K562 (cell line): ENCODE measurements around the gene UNC50. TPM values are rescaled to one million over a fixed set of nuclear protein-coding genes. Genes with fewer than 3 reads are reported as not detected.

ENCODE experiments used
- ATAC-seq: fragments of 200-7000 bp; cut with Tn5 transposase; 3 replicates; pipeline ENCODE4 v1.9.1; 2020; ENCODE audit warnings: moderate library complexity
- BruUV-seq: library from RNA; stranded (reverse); fragments of 400-500 nt; replicated peaks from 2 replicates; lab custom pipeline; 2021; lab: Mats Ljungman, UMichigan
- CTCF ChIA-PET: fragments of 300-600 bp; formaldehyde crosslinking; extraction: SDS; loops from one replicate; lab custom pipeline; 2021; ENCODE audit warnings: low intra/inter-chr PET ratio; lab: Yijun Ruan, JAX
- POLR2A ChIA-PET: fragments of 300-600, 350-650 bp; sonication (Branson Sonifier 250); formaldehyde crosslinking; extraction: SDS; loops from one replicate; lab custom pipeline; 2021; ENCODE audit warnings: antibody characterized with exemption, inconsistent platforms; lab: Yijun Ruan, JAX
- DNase-seq, 4 experiments: peaks; one replicate each; pipeline versions ENCODE4 v3.0.0 to v3.0.0-alpha.2; 2011 to 2018; ENCODE audit warnings: low spot score in 3 of 4, mixed read lengths in 3 of 4; ENCODE audit errors: extremely low read depth in 1 of 4
- FAIRE-seq: peaks from 2 replicates; lab custom pipeline; 2011; peaks lifted over from hg19 to GRCh38; lab: Jason Lieb, UNC
- H2AFZ ChIP-seq: 2 replicates; pipeline ENCODE4 v1.6.0; 2011; ENCODE audit warnings: low read depth, low read length, control low read depth, inconsistent platforms
- H3K27ac ChIP-seq: fragments of 200-600 bp; 3 replicates; pipeline ENCODE4 v1.8.0; 2011; ENCODE audit warnings: low read depth, mild to moderate bottlenecking, control low read depth, inconsistent platforms, low read length, moderate library complexity, mixed read lengths; ENCODE audit errors: extremely low read depth
- H3K27me3 ChIP-seq, 2 experiments: fragments of 300-600 bp in 1 of 2; 2 replicates in 1 of 2; 3 replicates in 1 of 2; pipeline versions ENCODE4 v1.6.0 to v1.8.0; 2011; ENCODE audit warnings: inconsistent platforms in 2 of 2, low read length in 2 of 2, mild to moderate bottlenecking in 1 of 2, mixed read lengths in 1 of 2, moderate library complexity in 1 of 2; ENCODE audit not compliant: control insufficient read depth in 2 of 2, insufficient read depth in 2 of 2
- H3K36me3 ChIP-seq: fragments of 300-600 bp; 3 replicates; pipeline ENCODE4 v1.8.0; 2011; ENCODE audit warnings: mild to moderate bottlenecking, low read length, inconsistent platforms; ENCODE audit not compliant: control insufficient read depth, insufficient read depth
- H3K4me1 ChIP-seq, 2 experiments: fragments of 200-600 bp in 1 of 2; replicated peaks in 1 of 2; 2 replicates in 1 of 2; 3 replicates in 1 of 2; pipeline versions ENCODE4 v1.5.1 to v1.8.0; 2011; ENCODE audit warnings: inconsistent platforms in 2 of 2, low read length in 2 of 2, mild to moderate bottlenecking in 1 of 2, mixed read lengths in 1 of 2, moderate library complexity in 1 of 2; ENCODE audit not compliant: control insufficient read depth in 2 of 2, insufficient read depth in 2 of 2
- H3K4me2 ChIP-seq: 2 replicates; pipeline ENCODE4 v1.6.1; 2011; ENCODE audit warnings: low read length, control low read depth, inconsistent platforms, mixed read lengths; ENCODE audit not compliant: insufficient read depth
- H3K4me3 ChIP-seq: fragments of 200-600 bp; sonication (generic), shearing (Covaris generic); 2 replicates; pipeline ENCODE4 v1.5.1; 2016; ENCODE audit warnings: control low read depth, inconsistent platforms
- H3K79me2 ChIP-seq: fragments of 200-600 bp; 3 replicates; pipeline ENCODE4 v1.8.0; 2011; ENCODE audit warnings: low read length, inconsistent platforms; ENCODE audit not compliant: control insufficient read depth, insufficient read depth
- H3K9ac ChIP-seq, 2 experiments: 2 replicates each; pipeline versions ENCODE4 v1.6.0 to v1.6.1; 2011; ENCODE audit warnings: low read depth in 2 of 2, low read length in 2 of 2, control low read depth in 1 of 2, inconsistent platforms in 1 of 2, mild to moderate bottlenecking in 1 of 2, mixed read lengths in 1 of 2; ENCODE audit not compliant: insufficient read depth in 1 of 2
- H3K9me1 ChIP-seq: one replicate; pipeline ENCODE4 v1.6.0; 2011; ENCODE audit warnings: inconsistent platforms, mild to moderate bottlenecking, low read length, moderate library complexity; ENCODE audit not compliant: control insufficient read depth, insufficient read depth
- H3K9me3 ChIP-seq: replicated peaks from 2 replicates; pipeline ENCODE4 v1.5.1; 2011; ENCODE audit warnings: low read depth, low read length, inconsistent platforms; ENCODE audit not compliant: control insufficient read depth, insufficient read depth
- H4K20me1 ChIP-seq: replicated peaks from 2 replicates; pipeline ENCODE4 v1.6.1; 2011; ENCODE audit warnings: low read length, inconsistent platforms, mixed read lengths; ENCODE audit not compliant: control insufficient read depth, insufficient read depth
- BHLHE40 ChIP-seq: IDR thresholded peaks from 2 replicates; pipeline ENCODE4 v1.6.1; 2011; ENCODE audit warnings: low read length, improper control_type of control experiment
- CREB5 ChIP-seq: fragments of 250-450 bp; sonication (Bioruptor Pico); IDR thresholded peaks from 2 replicates; pipeline ENCODE4 v1.5.0; 2020; ENCODE audit warnings: mild to moderate bottlenecking
- HOMEZ ChIP-seq: fragments of 250-450 bp; sonication (Bioruptor Pico); IDR thresholded peaks from 2 replicates; pipeline ENCODE4 v1.4.0; 2020; ENCODE audit warnings: mild to moderate bottlenecking, moderate library complexity
- MXI1 ChIP-seq: IDR thresholded peaks from 2 replicates; pipeline ENCODE4 v1.6.1; 2011; ENCODE audit warnings: low read depth, mild to moderate bottlenecking, improper control_type of control experiment, low read length
- RBM15 ChIP-seq: fragments of 200-400 bp; formaldehyde crosslinking; IDR thresholded peaks from 2 replicates; pipeline ENCODE4 v1.6.1; 2018; ENCODE audit warnings: mild to moderate bottlenecking, low read length, moderate library complexity; ENCODE audit not compliant: insufficient read depth
- SREBF2 ChIP-seq: sonication (generic); formaldehyde crosslinking; IDR thresholded peaks from 2 replicates; pipeline ENCODE4 v1.4.0; 2020; ENCODE audit warnings: mild to moderate bottlenecking, missing genetic modification reagents
- TAL1 ChIP-seq: fragments of 450-650 bp; IDR thresholded peaks from 2 replicates; pipeline ENCODE4 v1.6.1; 2016; ENCODE audit warnings: mild to moderate bottlenecking
- TCFL5 ChIP-seq: fragments of 250-450 bp; sonication (Bioruptor Pico); conservative IDR thresholded peaks from 2 replicates; pipeline ENCODE4 v1.6.1; 2021; ENCODE audit warnings: mild to moderate bottlenecking, moderate library complexity, matching md5 sums
- ZBTB2 ChIP-seq: fragments of 450-650 bp; IDR thresholded peaks from 2 replicates; pipeline ENCODE4 v1.6.1; 2016; ENCODE audit warnings: antibody characterized with exemption
- ZNF347 ChIP-seq: fragments of 450-650 bp; formaldehyde crosslinking; IDR thresholded peaks from 2 replicates; pipeline ENCODE4 v1.4.0; 2020; ENCODE audit warnings: low read depth, mild to moderate bottlenecking, moderate library complexity
- WGBS: fragments of 100-300 bp; shearing (Covaris generic); methylation state at CpG from one replicate; pipeline ENCODE4 v1.1.6; 2016; ENCODE audit warnings: low coverage, mixed read lengths; ENCODE audit not compliant: insufficient coverage; ENCODE audit errors: missing lambda C conversion rate; 5-methylcytosine and 5-hydroxymethylcytosine counted together
- in situ Hi-C: fragments of 300-500 bp; cut with MboI; formaldehyde crosslinking; loops from 4 replicates; pipeline ENCODE4 v1.15.0; 2018; ENCODE audit warnings: inconsistent platforms, mixed read lengths
- intact Hi-C: fragments of 100-400 bp; cut with micrococcal nuclease; formaldehyde crosslinking; loops from 2 replicates; pipeline ENCODE4 v1.14.2; 2022
- polyA plus RNA-seq, 8 experiments: library from polyadenylated mRNA; depleted of rRNA in 4 of 8; stranded (reverse) in 5 of 8; unstranded in 3 of 8; fragments of >200 nt; fragmentation: Nextera tagmentation in 2 of 8; fragmentation: Illumina TruSeq in 1 of 8; extraction: Ambion mirVana in 2 of 8; extraction: Trizol in 1 of 8; gene quantifications; 2 replicates each; pipeline versions ENCODE4 v1.2.1 to v1.2.3, GENCODE V29; 2011 to 2014; ENCODE audit warnings: inconsistent platforms in 1 of 8, missing spikeins in 1 of 8
- total RNA-seq, 7 experiments: library from RNA; depleted of rRNA in 6 of 7; stranded (reverse); fragments of >200 nt in 6 of 7; fragmentation: Illumina TruSeq in 2 of 7; extraction: Trizol in 2 of 7; gene quantifications; 2 replicates each; pipeline versions ENCODE4 v1.2.1 to v1.2.3, GENCODE V29; 2011 to 2021; ENCODE audit warnings: low replicate concordance in 1 of 7

Gene UNC50
- total and polyA plus RNA-seq, 9 of the 15 experiments (the other 6 are each of a cell fraction or from before 2014, with no cell fraction given), result 30.0 to 52.9 (median 35.9) TPM

GRCh38 chr2:98573426-98573825 is 35.0 kb upstream of the UNC50 start:
- BruUV-seq, result no TSS peak
- no peak for FAIRE-seq
- H3K79me2 ChIP-seq, result no peaks in the 10 kb centered on the region
- no peak for TF ChIP-seq BHLHE40
- no peak for TF ChIP-seq TCFL5 (CRISPR knock-in tag)
- TF ChIP-seq RBM15, result no peak
- TF ChIP-seq SREBF2 (CRISPR knock-in tag), result no peak
- TF ChIP-seq CREB5, result no peak
- TF ChIP-seq ZNF347, result no peak
- TF ChIP-seq HOMEZ, result no peak
- no peak for TF ChIP-seq TAL1
- no peak for TF ChIP-seq ZBTB2
- no peak for TF ChIP-seq MXI1
- no peak overlapping the region for H3K9ac ChIP-seq
- intact Hi-C loops (no loop called here), in situ Hi-C loops (no loop called here)
- no peaks in the 10 kb centered on the region; the same call in 1 of the 2 replicates for H4K20me1 ChIP-seq
- no peak overlapping the region for H2AFZ ChIP-seq
- no peaks in the 10 kb centered on the region for H3K4me1 ChIP-seq
- ATAC-seq, result no peak
- no peak overlapping the region for H3K4me3 ChIP-seq
- no peak overlapping the region for H3K4me2 ChIP-seq
- no peak overlapping the region for H3K27ac ChIP-seq
- POLR2A ChIA-PET, result interaction anchor here (0.6 to 2.5 kb wide), 2 partner anchors 13 to 490 kb away, joined by 3 to 10 read pairs; no protein-coding TSS in a partner anchor
- no peak for DNase-seq
- no peaks in the 10 kb centered on the region for H3K27me3 ChIP-seq
- CTCF ChIA-PET, result no interaction called here
- H3K36me3 ChIP-seq, result peaks cover 31% of the 10 kb centered on the region; the same call in 2 of the 3 replicates
- no peaks in the 10 kb centered on the region for H3K9me3 ChIP-seq
- no peaks in the 10 kb centered on the region for H3K9me1 ChIP-seq
- WGBS, result 86% methylated on average over 13 of the region's 13 CpGs
